Smooth muscle cell (in vitro differentiated cells): ENCODE data around the gene DIDO1. TPM values are rescaled to one million over a fixed set of nuclear protein-coding genes. Genes with fewer than 3 reads are reported as not detected.

Experiments used
- DNase-seq: peaks from one replicate; lab custom pipeline; 2025; ENCODE audit not compliant: unreplicated experiment; lab: John Stamatoyannopoulos, UW
- H2AFZ ChIP-seq: fragments of 200-600 bp; sonication (generic); 2 replicates; pipeline ENCODE4 v1.6.0; 2016; ENCODE audit warnings: antibody characterized with exemption, low read depth, mild to moderate bottlenecking
- H3F3A ChIP-seq: fragments of 200-600 bp; sonication (generic); 2 replicates; pipeline ENCODE4 v1.6.0; 2017; ENCODE audit warnings: antibody characterized with exemption, low read depth
- H3K27ac ChIP-seq: fragments of 200-600 bp; sonication (generic); 2 replicates; pipeline ENCODE4 v1.5.1; 2016; ENCODE audit warnings: low read depth, mild to moderate bottlenecking
- H3K27me3 ChIP-seq: fragments of 200-600 bp; sonication (generic); 2 replicates; pipeline ENCODE4 v1.6.1; 2016; ENCODE audit warnings: low read depth, mild to moderate bottlenecking
- H3K36me3 ChIP-seq: fragments of 200-600 bp; sonication (generic); 2 replicates; pipeline ENCODE4 v1.5.1; 2016; ENCODE audit warnings: low read depth
- H3K4me1 ChIP-seq: fragments of 200-600 bp; sonication (generic); 2 replicates; pipeline ENCODE4 v1.5.1; 2016; ENCODE audit warnings: low read depth
- H3K4me2 ChIP-seq: fragments of 200-600 bp; sonication (generic); 2 replicates; pipeline ENCODE4 v1.6.0; 2016; ENCODE audit warnings: mild to moderate bottlenecking
- H3K4me3 ChIP-seq: fragments of 200-600 bp; sonication (generic); 2 replicates; pipeline ENCODE4 v1.5.1; 2016; ENCODE audit warnings: mild to moderate bottlenecking
- H3K79me2 ChIP-seq: fragments of 200-600 bp; sonication (generic); 2 replicates; pipeline ENCODE4 v1.6.0; 2016; ENCODE audit warnings: low read depth, mild to moderate bottlenecking
- H3K9ac ChIP-seq: fragments of 200-600 bp; sonication (generic); 2 replicates; pipeline ENCODE4 v1.6.0; 2016; ENCODE audit warnings: low read depth
- H3K9me3 ChIP-seq: fragments of 200-600 bp; sonication (generic); replicated peaks from 2 replicates; pipeline ENCODE4 v1.5.1; 2016; ENCODE audit warnings: low read depth
- H4K20me1 ChIP-seq: fragments of 200-600 bp; sonication (generic); 2 replicates; pipeline ENCODE4 v1.6.0; 2016; ENCODE audit warnings: low read depth
- WGBS: methylation state at CpG from one replicate; pipeline ENCODE4 v1.1.7; 2016; ENCODE audit warnings: low lambda C conversion rate; 5-methylcytosine and 5-hydroxymethylcytosine counted together
- polyA plus RNA-seq: library from polyadenylated mRNA; unstranded; fragments of >200 nt; fragmentation: Nextera tagmentation; extraction: Ambion mirVana; gene quantifications from 2 replicates; pipeline ENCODE4 v1.2.1, GENCODE V29; 2016
- total RNA-seq: library from RNA; depleted of rRNA; stranded (reverse); fragments of >200 nt; gene quantifications from 2 replicates; pipeline ENCODE4 v1.2.3, GENCODE V29; 2014
- TF ChIP-seq, protein P1 (sequence below): fragments of 200-600 bp; sonication (generic); IDR thresholded peaks from 2 replicates; pipeline ENCODE4 v1.5.1; 2017; ENCODE audit warnings: borderline replicate concordance, mild to moderate bottlenecking, antibody characterized with exemption; ENCODE audit not compliant: insufficient read depth, poor library complexity, severe bottlenecking

The DIDO1 gene
- total and polyA plus RNA-seq, 2 experiments from 2014 or later, result 16.0 to 25.8 TPM

GRCh38 chr20:62943396-62943795 is 17.1 kb upstream of the DIDO1 start:
- H3K36me3 ChIP-seq, result peaks cover 7% of the 10 kb centered on the region
- H3K9me3 ChIP-seq, result no peaks in the 10 kb centered on the region
- H2AFZ ChIP-seq, result no peak overlapping the region
- WGBS, result over 99% methylated on average over 14 of the region's 14 CpGs
- peaks cover 10% of the 10 kb centered on the region for H3F3A ChIP-seq
- no peak for DNase-seq
- peaks cover 56% of the 10 kb centered on the region for H3K79me2 ChIP-seq
- no peak overlapping the region for H3K27ac ChIP-seq
- no peak overlapping the region for H3K9ac ChIP-seq
- TF ChIP-seq, protein P1, sequence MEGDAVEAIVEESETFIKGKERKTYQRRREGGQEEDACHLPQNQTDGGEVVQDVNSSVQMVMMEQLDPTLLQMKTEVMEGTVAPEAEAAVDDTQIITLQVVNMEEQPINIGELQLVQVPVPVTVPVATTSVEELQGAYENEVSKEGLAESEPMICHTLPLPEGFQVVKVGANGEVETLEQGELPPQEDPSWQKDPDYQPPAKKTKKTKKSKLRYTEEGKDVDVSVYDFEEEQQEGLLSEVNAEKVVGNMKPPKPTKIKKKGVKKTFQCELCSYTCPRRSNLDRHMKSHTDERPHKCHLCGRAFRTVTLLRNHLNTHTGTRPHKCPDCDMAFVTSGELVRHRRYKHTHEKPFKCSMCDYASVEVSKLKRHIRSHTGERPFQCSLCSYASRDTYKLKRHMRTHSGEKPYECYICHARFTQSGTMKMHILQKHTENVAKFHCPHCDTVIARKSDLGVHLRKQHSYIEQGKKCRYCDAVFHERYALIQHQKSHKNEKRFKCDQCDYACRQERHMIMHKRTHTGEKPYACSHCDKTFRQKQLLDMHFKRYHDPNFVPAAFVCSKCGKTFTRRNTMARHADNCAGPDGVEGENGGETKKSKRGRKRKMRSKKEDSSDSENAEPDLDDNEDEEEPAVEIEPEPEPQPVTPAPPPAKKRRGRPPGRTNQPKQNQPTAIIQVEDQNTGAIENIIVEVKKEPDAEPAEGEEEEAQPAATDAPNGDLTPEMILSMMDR, result no peak
- peaks cover 14% of the 10 kb centered on the region for H3K4me1 ChIP-seq
- H3K4me3 ChIP-seq, result no peak overlapping the region
- H4K20me1 ChIP-seq, result peaks cover 69% of the 10 kb centered on the region
- H3K4me2 ChIP-seq, result no peak overlapping the region
- no peaks in the 10 kb centered on the region for H3K27me3 ChIP-seq

- Histone ChIP-seq H3K9me3 (no peaks in the 10 kb centered on the region), H3K4me3 (no peak overlapping the region), H2AFZ (no peak overlapping the region), H4K20me1 (peaks cover 68% of the 10 kb centered on the region), H3K4me1 (peaks cover 14% of the 10 kb centered on the region), H3K27ac (no peak overlapping the region), H3K4me2 (no peak overlapping the region), H3K9ac (no peak overlapping the region), H3K27me3 (no peaks in the 10 kb centered on the region), H3K79me2 (peaks cover 55% of the 10 kb centered on the region), H3K36me3 (no peaks in the 10 kb centered on the region), H3F3A (peaks cover 5% of the 10 kb centered on the region)
- no peak for DNase-seq
- 100% methylated on average over 2 of the region's 2 CpGs for WGBS
- TF ChIP-seq, protein P1, result no peak
These were observed 16.2 kb upstream of the DIDO1 start for GRCh38 chr20:62942456-62942855.

GRCh38 chr20:62941792-62942191 is 15.5 kb upstream of the DIDO1 start:
- Histone ChIP-seq H3K4me2 (no peak overlapping the region), H3K4me3 (no peak overlapping the region), H3K9ac (no peak overlapping the region), H3K36me3 (no peaks in the 10 kb centered on the region), H3K4me1 (peaks cover 14% of the 10 kb centered on the region), H3F3A (peaks cover 9% of the 10 kb centered on the region), H3K27me3 (no peaks in the 10 kb centered on the region), H2AFZ (no peak overlapping the region), H3K79me2 (peaks cover 62% of the 10 kb centered on the region), H4K20me1 (peaks cover 61% of the 10 kb centered on the region), H3K27ac (no peak overlapping the region), H3K9me3 (no peaks in the 10 kb centered on the region)
- DNase-seq, result no peak
- TF ChIP-seq, protein P1, result no peak
- WGBS, result 86% methylated on average over 1 of the region's 1 CpG

GRCh38 chr20:62940875-62941274 is 14.6 kb upstream of the DIDO1 start:
- Histone ChIP-seq H3K79me2 (peaks cover 71% of the 10 kb centered on the region), H3K27ac (no peak overlapping the region), H4K20me1 (peaks cover 62% of the 10 kb centered on the region), H2AFZ (no peak overlapping the region), H3K36me3 (no peaks in the 10 kb centered on the region), H3F3A (peaks cover 9% of the 10 kb centered on the region), H3K4me1 (peaks cover 21% of the 10 kb centered on the region), H3K9ac (no peak overlapping the region), H3K4me2 (no peak overlapping the region), H3K4me3 (no peak overlapping the region), H3K9me3 (no peaks in the 10 kb centered on the region), H3K27me3 (no peaks in the 10 kb centered on the region)
- WGBS, result 97% methylated on average over 8 of the region's 8 CpGs
- no peak for DNase-seq
- TF ChIP-seq, protein P1, result no peak
